Fibroblast of lung (primary cell): Measurements from ENCODE around the gene OR2A12.

ENCODE experiments used
- EZH2 ChIP-seq: IDR thresholded peaks from 2 replicates; pipeline ENCODE4 v1.5.1; 2012; ENCODE audit warnings: low read length, control low read depth, mild to moderate bottlenecking; ENCODE audit errors: missing control alignments
- TF ChIP-seq, protein P1 (sequence below), 2 donors: IDR thresholded peaks in 1 of 2; conservative IDR thresholded peaks in 1 of 2; 1 replicate in 1 of 2; 2 replicates in 1 of 2; pipeline ENCODE4 v1.5.1; 2011 to 2012; ENCODE audit warnings: low read length in 2 of 2, control low read depth in 1 of 2, inconsistent platforms in 1 of 2, low read depth in 1 of 2, mild to moderate bottlenecking in 1 of 2

DNA sequence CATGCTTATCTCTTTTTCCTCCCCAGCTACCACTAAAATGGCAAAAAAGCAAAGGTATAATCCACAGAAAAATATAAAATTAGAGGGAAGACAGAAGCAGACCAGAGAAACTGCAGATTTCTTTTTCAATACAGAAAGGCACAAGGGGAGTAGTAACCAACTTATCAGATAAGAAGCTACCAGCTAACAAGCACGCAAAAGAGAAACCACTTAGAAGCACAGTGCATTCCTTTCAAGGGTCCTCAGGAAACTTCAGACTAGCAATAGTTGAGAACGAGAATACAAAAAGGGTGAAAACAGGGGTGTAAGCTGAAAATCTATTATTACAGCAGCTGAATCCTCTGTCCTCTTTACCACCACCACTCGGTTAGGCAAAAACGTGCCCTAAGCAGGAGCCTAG, 47.2 kb upstream of the OR2A12 start:
- TF ChIP-seq, protein P1, sequence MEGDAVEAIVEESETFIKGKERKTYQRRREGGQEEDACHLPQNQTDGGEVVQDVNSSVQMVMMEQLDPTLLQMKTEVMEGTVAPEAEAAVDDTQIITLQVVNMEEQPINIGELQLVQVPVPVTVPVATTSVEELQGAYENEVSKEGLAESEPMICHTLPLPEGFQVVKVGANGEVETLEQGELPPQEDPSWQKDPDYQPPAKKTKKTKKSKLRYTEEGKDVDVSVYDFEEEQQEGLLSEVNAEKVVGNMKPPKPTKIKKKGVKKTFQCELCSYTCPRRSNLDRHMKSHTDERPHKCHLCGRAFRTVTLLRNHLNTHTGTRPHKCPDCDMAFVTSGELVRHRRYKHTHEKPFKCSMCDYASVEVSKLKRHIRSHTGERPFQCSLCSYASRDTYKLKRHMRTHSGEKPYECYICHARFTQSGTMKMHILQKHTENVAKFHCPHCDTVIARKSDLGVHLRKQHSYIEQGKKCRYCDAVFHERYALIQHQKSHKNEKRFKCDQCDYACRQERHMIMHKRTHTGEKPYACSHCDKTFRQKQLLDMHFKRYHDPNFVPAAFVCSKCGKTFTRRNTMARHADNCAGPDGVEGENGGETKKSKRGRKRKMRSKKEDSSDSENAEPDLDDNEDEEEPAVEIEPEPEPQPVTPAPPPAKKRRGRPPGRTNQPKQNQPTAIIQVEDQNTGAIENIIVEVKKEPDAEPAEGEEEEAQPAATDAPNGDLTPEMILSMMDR (conservative IDR thresholded peaks at IDR 0.05 in 1 of 2, IDR thresholded peaks at IDR 0.05 in 1 of 2; ENCODE audit: low read depth in 1 of 2, low read length in 2 of 2): no peak
- TF ChIP-seq EZH2: no peak
